ENCODE data around the gene GDPD5. TPM values are rescaled to one million over a fixed set of nuclear protein-coding genes. Genes with fewer than 3 reads are reported as not detected.

GDPD5 gene
- total and polyA plus RNA-seq, 2 donors (not counting 3 experiments of a cell fraction or from before 2014, with no cell fraction given): 60.2 to 79.2 TPM

GRCh38 chr11:75518204-75518549 is 7.6 kb downstream of the GDPD5 start:
- no peak overlapping the region for H3K4me2 ChIP-seq (ENCODE audit: insufficient read depth, low read length)

More at GRCh38 chr11:75518204-75518549, 7.6 kb downstream of the GDPD5 start:
- Histone ChIP-seq H2AFZ (ENCODE audit: low read depth, low read length) (no peak overlapping the region), H3K27ac (ENCODE audit: insufficient read depth, low read depth, low read length) (no peak overlapping the region), H3K27me3 (ENCODE audit: control insufficient read depth in 2 of 2, insufficient read depth in 2 of 2, low read length in 2 of 2) (no peaks in the 10 kb centered on the region), H3K9me3 (replicated peaks; ENCODE audit: control insufficient read depth, insufficient read depth, low read length) (no peaks in the 10 kb centered on the region), H3K36me3 (ENCODE audit: control insufficient read depth in 2 of 2, extremely low read depth in 1 of 2, insufficient read depth in 2 of 2, low read length in 2 of 2) (peaks cover 0 to 12% of the 10 kb centered on the region in 2 experiments), H3K9me1 (replicated peaks; ENCODE audit: control insufficient read depth, extremely low read depth, insufficient read depth, low read length) (no peaks in the 10 kb centered on the region), H3K4me1 (ENCODE audit: control insufficient read depth, extremely low read depth, insufficient read depth, low read length) (peaks cover 7% of the 10 kb centered on the region), H4K20me1 (replicated peaks; ENCODE audit: control insufficient read depth, extremely low read depth, insufficient read depth, low read length) (no peaks in the 10 kb centered on the region), H3K4me3 (replicated peaks in 1 of 3; ENCODE audit: insufficient read depth in 1 of 3, low read depth in 1 of 3, low read length in 3 of 3) (no peak overlapping the region), H3K9ac (replicated peaks; ENCODE audit: extremely low read depth, insufficient read depth, low read length) (no peak overlapping the region), H3K79me2 (ENCODE audit: control insufficient read depth, insufficient read depth, low read length) (no peaks in the 10 kb centered on the region)
- DNase-seq (ENCODE audit: low read depth, low spot score) (no peak), FAIRE-seq (no peak)
- intact Hi-C loops (cut with micrococcal nuclease) (no loop called here), dilution Hi-C loops (cut with MboI; ENCODE audit: extremely low pct_ligation_motif_present, low sequenced_read_pairs) (no loop called here)
- ChIA-PET POLR2A (no interaction called here), CTCF (interaction anchor here (1.5 to 2.0 kb wide), 3 partner anchors 8 to 64 kb away, joined by 4 to 5 read pairs (median 5); no protein-coding TSS in a partner anchor)
- no TSS peak for BruUV-seq (replicated peaks)
- TF ChIP-seq MAX (IDR thresholded peaks at IDR 0.05; ENCODE audit: insufficient read depth, insufficient read length) (no peak), MYC (IDR thresholded peaks at IDR 0.05; ENCODE audit: low read depth, low read length) (no peak), GATA2 (IDR thresholded peaks at IDR 0.05; ENCODE audit: insufficient read depth, insufficient read length, low read depth, low read length) (no peak), CTCF (IDR thresholded peaks at IDR 0.05; ENCODE audit: extremely low read depth in 1 of 2, insufficient read depth in 1 of 2, low read depth in 1 of 2, low read length in 2 of 2) (no peak), POLR2AphosphoS5 (IDR thresholded peaks at IDR 0.05; ENCODE audit: insufficient read depth, low read depth, low read length) (no peak), FOS (IDR thresholded peaks at IDR 0.05; ENCODE audit: borderline replicate concordance, insufficient read depth, low read length) (no peak), JUN (IDR thresholded peaks at IDR 0.05; ENCODE audit: borderline replicate concordance, insufficient read depth, insufficient read length, low read depth) (no peak), EZH2 (IDR thresholded peaks at IDR 0.05; ENCODE audit: borderline replicate concordance, low read depth, low read length, severe bottlenecking) (no peak)

All from endothelial cell of umbilical vein (primary cell).